DND-41 (cell line): ENCODE measurements around the gene SQSTM1.

Experiments used
- CTCF ChIP-seq: IDR thresholded peaks from 2 replicates; pipeline ENCODE4 v1.5.1; 2012; ENCODE audit warnings: borderline replicate concordance, low read length, moderate library complexity, mild to moderate bottlenecking; ENCODE audit not compliant: poor library complexity, severe bottlenecking; ENCODE audit errors: extremely low read depth
- EZH2 ChIP-seq: IDR thresholded peaks from 3 replicates; pipeline ENCODE4 v1.6.1; 2012; ENCODE audit warnings: borderline replicate concordance, low read depth, mild to moderate bottlenecking, moderate library complexity, low read length, inconsistent platforms; ENCODE audit not compliant: severe bottlenecking

GRCh38 chr5:179834120-179834519 is 13.4 kb downstream of the SQSTM1 start:
- no peak for TF ChIP-seq EZH2
- TF ChIP-seq CTCF = no peak
